Smooth muscle cell (in vitro differentiated cells): Measurements from ENCODE around the gene AGAP9. TPM values are rescaled to one million over a fixed set of nuclear protein-coding genes. Genes with fewer than 3 reads are reported as not detected.
"Not testable (repeated sequence)": the region's sequence is repeated elsewhere in the genome, so short reads cannot be mapped to it uniquely, and the experiment has no call there.

ENCODE experiments used
- DNase-seq: peaks from one replicate; lab custom pipeline; 2025; ENCODE audit not compliant: unreplicated experiment; lab: John Stamatoyannopoulos, UW
- H2AFZ ChIP-seq: fragments of 200-600 bp; sonication (generic); 2 replicates; pipeline ENCODE4 v1.6.0; 2016; ENCODE audit warnings: antibody characterized with exemption, low read depth, mild to moderate bottlenecking
- H3F3A ChIP-seq: fragments of 200-600 bp; sonication (generic); 2 replicates; pipeline ENCODE4 v1.6.0; 2017; ENCODE audit warnings: antibody characterized with exemption, low read depth
- H3K27ac ChIP-seq: fragments of 200-600 bp; sonication (generic); 2 replicates; pipeline ENCODE4 v1.5.1; 2016; ENCODE audit warnings: low read depth, mild to moderate bottlenecking
- H3K27me3 ChIP-seq: fragments of 200-600 bp; sonication (generic); 2 replicates; pipeline ENCODE4 v1.6.1; 2016; ENCODE audit warnings: low read depth, mild to moderate bottlenecking
- H3K36me3 ChIP-seq: fragments of 200-600 bp; sonication (generic); 2 replicates; pipeline ENCODE4 v1.5.1; 2016; ENCODE audit warnings: low read depth
- H3K4me1 ChIP-seq: fragments of 200-600 bp; sonication (generic); 2 replicates; pipeline ENCODE4 v1.5.1; 2016; ENCODE audit warnings: low read depth
- H3K4me2 ChIP-seq: fragments of 200-600 bp; sonication (generic); 2 replicates; pipeline ENCODE4 v1.6.0; 2016; ENCODE audit warnings: mild to moderate bottlenecking
- H3K4me3 ChIP-seq: fragments of 200-600 bp; sonication (generic); 2 replicates; pipeline ENCODE4 v1.5.1; 2016; ENCODE audit warnings: mild to moderate bottlenecking
- H3K79me2 ChIP-seq: fragments of 200-600 bp; sonication (generic); 2 replicates; pipeline ENCODE4 v1.6.0; 2016; ENCODE audit warnings: low read depth, mild to moderate bottlenecking
- H3K9ac ChIP-seq: fragments of 200-600 bp; sonication (generic); 2 replicates; pipeline ENCODE4 v1.6.0; 2016; ENCODE audit warnings: low read depth
- H3K9me3 ChIP-seq: fragments of 200-600 bp; sonication (generic); replicated peaks from 2 replicates; pipeline ENCODE4 v1.5.1; 2016; ENCODE audit warnings: low read depth
- H4K20me1 ChIP-seq: fragments of 200-600 bp; sonication (generic); 2 replicates; pipeline ENCODE4 v1.6.0; 2016; ENCODE audit warnings: low read depth
- WGBS: methylation state at CpG from one replicate; pipeline ENCODE4 v1.1.7; 2016; ENCODE audit warnings: low lambda C conversion rate; 5-methylcytosine and 5-hydroxymethylcytosine counted together
- polyA plus RNA-seq: library from polyadenylated mRNA; unstranded; fragments of >200 nt; fragmentation: Nextera tagmentation; extraction: Ambion mirVana; gene quantifications from 2 replicates; pipeline ENCODE4 v1.2.1, GENCODE V29; 2016
- total RNA-seq: library from RNA; depleted of rRNA; stranded (reverse); fragments of >200 nt; gene quantifications from 2 replicates; pipeline ENCODE4 v1.2.3, GENCODE V29; 2014

Gene AGAP9
- total and polyA plus RNA-seq, 2 experiments from 2014 or later, result 2.6 to 5.3 TPM

- H3K9me3 ChIP-seq, H3K4me3 ChIP-seq, H3K27me3 ChIP-seq, H3K4me1 ChIP-seq, H3K36me3 ChIP-seq, DNase-seq, H3K79me2 ChIP-seq, H3F3A ChIP-seq, H2AFZ ChIP-seq, H4K20me1 ChIP-seq, H3K4me2 ChIP-seq: not testable (repeated sequence)
- Histone ChIP-seq H3K27ac (peak overlapping the region; percentile 92), H3K9ac (peak overlapping the region; percentile 63)
- no CpG with 5 or more reads among the region's 1 CpG for WGBS
These were observed 41.1 kb downstream of the AGAP9 start for GRCh38 chr10:47482367-47482766.

DNA sequence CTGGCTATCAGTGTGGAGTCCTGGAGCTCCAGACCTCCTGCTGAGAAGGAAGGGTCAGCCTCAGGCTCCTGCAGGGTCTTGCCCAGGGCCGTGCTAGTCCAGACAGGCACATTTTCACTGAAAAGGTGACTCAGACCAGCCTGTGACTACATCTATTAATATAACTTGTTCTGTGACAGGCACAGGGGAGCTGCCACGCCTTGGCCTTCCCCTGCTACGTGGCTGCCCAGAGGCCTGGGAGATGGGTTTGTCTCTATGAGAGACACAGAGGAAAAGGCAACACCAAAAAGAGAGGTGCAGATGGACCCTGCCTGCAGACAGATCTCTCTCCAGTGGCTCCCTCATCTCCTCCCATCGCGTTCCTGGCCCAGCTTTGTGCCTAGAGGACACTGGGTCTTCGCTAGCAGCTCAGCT is 41.7 kb downstream of the AGAP9 start:
- Histone ChIP-seq H3K9ac (peak overlapping the region; percentile 63), H3K27ac (peak overlapping the region; percentile 92)
- not testable (repeated sequence) for DNase-seq, H3K36me3 ChIP-seq, H2AFZ ChIP-seq, H3F3A ChIP-seq, H3K9me3 ChIP-seq, H3K27me3 ChIP-seq, H3K4me1 ChIP-seq, H3K4me2 ChIP-seq, H3K79me2 ChIP-seq, H3K4me3 ChIP-seq, H4K20me1 ChIP-seq
- 74% methylated on average over 5 of the region's 6 CpGs for WGBS

DNA sequence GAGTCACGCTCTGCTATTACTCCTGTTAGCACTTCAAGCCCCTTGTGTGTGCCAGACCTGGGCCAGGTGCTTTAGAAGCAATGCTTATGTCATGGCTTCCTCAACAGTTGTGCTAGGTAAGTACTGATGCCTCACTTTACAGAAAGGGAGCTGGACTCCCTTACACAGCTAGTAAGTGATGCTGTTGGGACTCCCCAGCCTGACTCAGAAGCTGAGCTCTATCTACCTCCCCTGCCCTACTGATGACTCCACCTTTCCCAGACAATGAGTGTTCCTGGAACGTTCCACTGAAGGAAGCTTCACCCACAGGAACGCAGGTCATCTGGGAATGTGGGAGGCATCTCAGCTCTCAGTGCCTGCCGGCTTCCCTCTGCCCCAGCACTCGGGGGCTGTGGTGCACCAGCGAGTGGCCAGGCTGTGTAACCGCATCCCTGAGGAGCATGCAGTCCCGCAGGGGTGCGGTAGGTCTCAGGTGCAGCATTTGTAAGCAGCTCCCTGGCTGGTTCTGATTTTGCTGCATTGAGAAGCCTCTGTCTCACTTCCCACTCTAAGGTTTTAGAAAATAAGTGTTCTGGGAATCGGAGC is 42.2 kb downstream of the AGAP9 start:
- not testable (repeated sequence) for H3F3A ChIP-seq, H4K20me1 ChIP-seq, H2AFZ ChIP-seq, H3K27me3 ChIP-seq, H3K4me1 ChIP-seq, H3K4me3 ChIP-seq, H3K36me3 ChIP-seq, H3K9me3 ChIP-seq, H3K79me2 ChIP-seq, DNase-seq, H3K4me2 ChIP-seq
- WGBS, result 31% methylated on average over 8 of the region's 10 CpGs
- Histone ChIP-seq H3K9ac (peak overlapping the region; percentile 50), H3K27ac (peak overlapping the region; percentile 92)

DNA sequence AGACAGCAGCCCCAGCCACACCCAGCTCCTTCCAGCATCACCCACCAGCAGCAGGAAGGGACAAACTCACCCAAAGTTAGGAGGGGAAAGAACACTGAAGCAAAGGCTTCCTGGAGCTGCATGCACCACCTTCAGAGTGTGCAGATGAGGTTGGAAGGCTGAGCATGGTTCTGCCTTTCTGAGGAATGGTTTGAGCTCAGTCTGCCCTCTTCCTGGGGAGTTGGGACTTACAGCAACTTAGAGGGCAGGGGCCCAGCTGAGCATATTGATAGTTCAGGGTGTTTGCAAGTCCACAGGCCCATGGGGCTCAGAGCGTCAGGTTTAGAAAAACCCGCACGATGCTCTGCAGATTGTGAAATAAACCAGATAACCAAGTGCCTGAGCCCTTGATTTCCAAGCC is 43.3 kb downstream of the AGAP9 start:
- H3K9ac ChIP-seq, H2AFZ ChIP-seq, H3K9me3 ChIP-seq, H3K4me1 ChIP-seq, H3F3A ChIP-seq, H3K4me3 ChIP-seq, H4K20me1 ChIP-seq, H3K79me2 ChIP-seq, H3K36me3 ChIP-seq, H3K4me2 ChIP-seq, DNase-seq, H3K27ac ChIP-seq, H3K27me3 ChIP-seq: not testable (repeated sequence)
- WGBS, result no CpG with 5 or more reads among the region's 3 CpGs

DNA sequence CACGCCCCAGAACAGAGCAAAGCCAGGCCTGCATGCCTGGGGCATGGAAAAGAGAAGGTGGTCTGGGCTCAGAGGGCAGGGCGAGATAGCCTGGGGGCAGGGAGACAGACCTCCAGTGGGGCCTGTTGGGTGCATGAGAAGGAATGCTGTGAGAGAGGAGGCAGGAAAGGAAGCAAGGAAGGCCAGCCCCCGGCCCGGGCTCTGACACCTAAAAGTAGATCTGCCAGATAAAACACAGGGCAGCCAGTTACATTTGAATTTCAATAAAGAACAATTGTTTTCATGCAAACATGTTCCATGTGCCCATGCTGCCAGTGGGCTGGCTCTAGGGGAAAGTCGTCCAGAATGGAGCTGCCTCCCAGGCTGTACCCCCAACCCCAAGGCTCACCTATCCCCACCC is 45.3 kb downstream of the AGAP9 start:
- H3K9ac ChIP-seq, DNase-seq, H3K9me3 ChIP-seq, H3K4me3 ChIP-seq, H3K27ac ChIP-seq, H3K36me3 ChIP-seq, H3K4me2 ChIP-seq, H4K20me1 ChIP-seq, H3K79me2 ChIP-seq, H3K4me1 ChIP-seq, H3K27me3 ChIP-seq, H3F3A ChIP-seq, H2AFZ ChIP-seq: not testable (repeated sequence)
- WGBS, result 46% methylated on average over 3 of the region's 5 CpGs

DNA sequence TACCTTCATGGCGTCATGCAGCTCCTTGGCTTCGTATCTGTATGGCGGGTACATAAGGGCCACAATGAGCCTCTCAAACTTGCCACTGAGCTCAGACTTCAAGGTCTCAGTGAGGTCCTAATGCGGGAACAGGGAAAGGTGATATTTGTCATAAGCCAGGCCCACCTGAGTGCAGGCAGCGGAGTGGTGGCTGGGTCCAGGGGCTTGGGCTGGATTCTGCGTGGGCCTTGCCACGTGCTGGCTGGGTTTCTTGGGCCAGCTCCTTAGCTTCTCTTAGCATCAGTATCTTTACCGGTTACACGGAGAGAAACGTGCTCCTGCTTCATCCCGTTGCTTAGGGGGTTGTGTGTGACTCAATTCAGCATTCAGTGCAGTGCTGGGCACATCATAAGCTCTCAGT is 46.4 kb downstream of the AGAP9 start:
- H3K4me1 ChIP-seq, DNase-seq: not testable (repeated sequence)

DNA sequence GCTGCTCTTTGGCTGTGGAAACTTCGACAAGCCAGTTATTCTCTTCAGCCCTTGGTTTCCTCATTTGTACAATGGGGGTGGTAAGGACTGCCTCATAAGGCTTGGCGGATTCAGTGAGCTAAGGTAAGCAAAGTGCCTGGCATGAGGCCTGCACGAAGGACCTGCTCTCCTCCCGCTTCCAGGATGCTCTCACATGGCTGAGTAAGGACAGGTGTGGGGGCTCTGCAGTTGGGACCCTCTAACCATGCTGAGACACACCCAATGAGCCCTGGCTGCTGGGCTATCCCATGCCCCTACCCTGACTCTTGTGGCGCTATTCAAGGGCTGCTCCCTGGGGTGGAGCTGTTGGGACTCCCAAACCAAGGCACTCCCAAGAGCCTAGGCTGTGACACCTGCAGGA is 48.3 kb downstream of the AGAP9 start:
- H3K9ac ChIP-seq, H3K36me3 ChIP-seq, H3K27me3 ChIP-seq, H4K20me1 ChIP-seq, H3K9me3 ChIP-seq, H3K4me2 ChIP-seq, H3K79me2 ChIP-seq, H3K4me1 ChIP-seq, H2AFZ ChIP-seq, H3F3A ChIP-seq, DNase-seq, H3K27ac ChIP-seq, H3K4me3 ChIP-seq: not testable (repeated sequence)
- WGBS, result 83% methylated on average over 5 of the region's 5 CpGs

More for the DNA sequence above, 46.4 kb downstream of the AGAP9 start:
- not testable (repeated sequence) for H3K36me3 ChIP-seq, H3K4me3 ChIP-seq, H4K20me1 ChIP-seq, H3K27me3 ChIP-seq, H3K79me2 ChIP-seq, H3K27ac ChIP-seq, H3F3A ChIP-seq, H3K9me3 ChIP-seq, H3K9ac ChIP-seq, H3K4me2 ChIP-seq, H2AFZ ChIP-seq
- WGBS, result 96% methylated on average over 7 of the region's 11 CpGs

- not testable (repeated sequence) for H3K79me2 ChIP-seq, H3K27ac ChIP-seq, H2AFZ ChIP-seq, H3K27me3 ChIP-seq, H3K4me1 ChIP-seq, H3F3A ChIP-seq, H3K4me2 ChIP-seq, H3K9ac ChIP-seq, H4K20me1 ChIP-seq, H3K9me3 ChIP-seq, H3K36me3 ChIP-seq, DNase-seq, H3K4me3 ChIP-seq
- WGBS, result no CpG with 5 or more reads among the region's 7 CpGs
These were observed 49.9 kb downstream of the AGAP9 start for GRCh38 chr10:47473516-47473915.

DNA sequence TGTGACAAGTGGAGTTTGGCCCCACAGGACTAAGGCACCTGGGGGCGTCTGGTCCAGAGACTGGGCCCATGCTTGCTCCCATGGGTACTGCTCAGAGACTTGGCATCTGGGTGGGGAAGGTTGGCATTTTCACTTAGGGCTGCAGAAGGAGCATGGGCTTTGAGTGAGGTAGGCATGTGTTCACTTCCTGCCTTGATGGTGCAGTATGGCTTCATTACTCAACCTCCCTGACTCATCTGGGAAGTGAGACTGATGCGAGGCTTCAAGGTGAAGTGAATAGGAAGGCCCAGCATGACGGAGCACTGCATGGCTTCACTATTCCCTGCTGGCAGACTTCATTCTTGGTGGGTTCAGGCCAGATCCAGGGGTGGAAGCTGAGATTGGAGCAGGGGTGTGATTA is 50.8 kb downstream of the AGAP9 start:
- not testable (repeated sequence) for H3K4me1 ChIP-seq, H4K20me1 ChIP-seq, H2AFZ ChIP-seq, H3K4me2 ChIP-seq, H3K27ac ChIP-seq, H3K9me3 ChIP-seq, H3F3A ChIP-seq, H3K79me2 ChIP-seq, DNase-seq, H3K27me3 ChIP-seq, H3K36me3 ChIP-seq, H3K4me3 ChIP-seq, H3K9ac ChIP-seq
- 100% methylated on average over 1 of the region's 3 CpGs for WGBS
